GM12878 (cell line): Measurements from ENCODE around the gene SNRPA. TPM values are rescaled to one million over a fixed set of nuclear protein-coding genes. Genes with fewer than 3 reads are reported as not detected.

Experiments
- ATAC-seq: fragments of 200-7000 bp; cut with Tn5 transposase; 3 replicates; pipeline ENCODE4 v1.9.1; 2020; ENCODE audit warnings: mild to moderate bottlenecking, moderate library complexity
- BruUV-seq: library from RNA; stranded (reverse); fragments of 400-500 nt; replicated peaks from 2 replicates; lab custom pipeline; 2021; lab: Mats Ljungman, UMichigan
- CTCF ChIA-PET: fragments of 300-600 bp; sonication (Branson Sonifier 250); formaldehyde crosslinking; extraction: SDS; loops from one replicate; lab custom pipeline; 2021; ENCODE audit warnings: inconsistent platforms; lab: Yijun Ruan, JAX
- POLR2A ChIA-PET: fragments of 350-600 bp; formaldehyde crosslinking; extraction: SDS; loops from one replicate; lab custom pipeline; 2021; ENCODE audit warnings: inconsistent platforms; lab: Charles Lee
- RAD21 ChIA-PET: fragments of 300-600 bp; sonication (Branson Sonifier 250); formaldehyde crosslinking; loops from one replicate; lab custom pipeline; 2023; ENCODE audit warnings: antibody characterized with exemption; ENCODE audit not compliant: unreplicated experiment; lab: Charles Lee
- SMC1A ChIA-PET: fragments of 300-600 bp; sonication (Branson Sonifier 250); formaldehyde crosslinking; loops from one replicate; lab custom pipeline; 2023; ENCODE audit not compliant: unreplicated experiment, uncharacterized antibody; lab: Charles Lee
- DNase-seq: peaks from one replicate; pipeline ENCODE4 v3.0.0-alpha.2; 2011; ENCODE audit warnings: low read depth, low spot score
- FAIRE-seq: peaks from 3 replicates; lab custom pipeline; 2011; peaks lifted over from hg19 to GRCh38; lab: Jason Lieb, UNC
- H2AFZ ChIP-seq: 2 replicates; pipeline ENCODE4 v1.6.0; 2011; ENCODE audit warnings: low read depth, low read length, control low read depth; ENCODE audit not compliant: control insufficient read depth
- H3K27ac ChIP-seq: 2 replicates; pipeline ENCODE4 v1.5.1; 2011; ENCODE audit warnings: control low read depth; ENCODE audit not compliant: control insufficient read depth, insufficient read depth
- H3K27me3 ChIP-seq, 2 experiments: replicated peaks in 1 of 2; 2 replicates each; pipeline versions ENCODE4 v1.6.0 to v1.6.1; 2011; ENCODE audit warnings: low read length in 1 of 2; ENCODE audit not compliant: control insufficient read depth in 2 of 2, insufficient read depth in 2 of 2
- H3K36me3 ChIP-seq, 2 experiments: 2 replicates each; pipeline ENCODE4 v1.5.1; 2011; ENCODE audit warnings: low read length in 1 of 2; ENCODE audit not compliant: control insufficient read depth in 2 of 2, insufficient read depth in 2 of 2
- H3K4me1 ChIP-seq: 2 replicates; pipeline ENCODE4 v1.6.1; 2011; ENCODE audit warnings: mild to moderate bottlenecking, low read length, moderate library complexity, mixed read lengths; ENCODE audit not compliant: control insufficient read depth, insufficient read depth
- H3K4me2 ChIP-seq: 2 replicates; pipeline ENCODE4 v1.6.0; 2011; ENCODE audit warnings: control low read depth; ENCODE audit not compliant: control insufficient read depth, insufficient read depth
- H3K4me3 ChIP-seq: fragments of 200-600 bp; sonication (generic); 2 replicates; pipeline ENCODE4 v1.5.1; 2016
- H3K79me2 ChIP-seq: 2 replicates; pipeline ENCODE4 v1.6.0; 2011; ENCODE audit warnings: low read length; ENCODE audit not compliant: control insufficient read depth, insufficient read depth
- H3K9ac ChIP-seq: 2 replicates; pipeline ENCODE4 v1.8.0; 2011; ENCODE audit warnings: low read length, control low read depth, mixed read lengths; ENCODE audit not compliant: control insufficient read depth, insufficient read depth
- H3K9me3 ChIP-seq: replicated peaks from 3 replicates; pipeline ENCODE4 v1.5.1; 2011; ENCODE audit warnings: mild to moderate bottlenecking, low read length; ENCODE audit not compliant: control insufficient read depth, insufficient read depth
- H4K20me1 ChIP-seq: 2 replicates; pipeline ENCODE4 v1.6.0; 2011; ENCODE audit not compliant: control insufficient read depth, insufficient read depth
- ATF7 ChIP-seq: fragments of 450-650 bp; IDR thresholded peaks from 2 replicates; pipeline ENCODE4 v1.6.1; 2016; ENCODE audit warnings: low read depth, mild to moderate bottlenecking
- BRCA1 ChIP-seq: IDR thresholded peaks from 2 replicates; pipeline ENCODE4 v1.6.1; 2011; ENCODE audit warnings: low read depth, low read length, improper control_type of control experiment
- CEBPB ChIP-seq, 2 experiments: fragments of 150-350 bp in 1 of 2; IDR thresholded peaks; 2 replicates each; pipeline ENCODE4 v1.6.1; 2012 to 2014; ENCODE audit warnings: low read depth in 2 of 2, low read length in 2 of 2, borderline replicate concordance in 1 of 2, inconsistent platforms in 1 of 2
- CTCF ChIP-seq, 3 experiments: IDR thresholded peaks in 2 of 3; conservative IDR thresholded peaks in 1 of 3; 2 replicates each; pipeline ENCODE4 v1.5.1; 2011; ENCODE audit warnings: low read depth in 3 of 3, low read length in 3 of 3, mild to moderate bottlenecking in 3 of 3, control low read depth in 2 of 3, moderate library complexity in 2 of 3, inconsistent platforms in 1 of 3, mixed read lengths in 1 of 3; ENCODE audit not compliant: control insufficient read depth in 2 of 3, insufficient read depth in 1 of 3; ENCODE audit errors: extremely low read depth in 1 of 3
- ESRRA ChIP-seq: IDR thresholded peaks from 2 replicates; pipeline ENCODE4 v1.6.1; 2012; ENCODE audit warnings: mild to moderate bottlenecking, low read length, improper control_type of control experiment
- HDGF ChIP-seq: fragments of 450-650 bp; IDR thresholded peaks from 2 replicates; pipeline ENCODE4 v1.6.1; 2016; ENCODE audit warnings: antibody characterized with exemption
- PRDM15 ChIP-seq: fragments of 450-650 bp; formaldehyde crosslinking; IDR thresholded peaks from 2 replicates; pipeline ENCODE4 v1.4.0; 2020; ENCODE audit warnings: mild to moderate bottlenecking, moderate library complexity
- RBBP5 ChIP-seq: fragments of 200-600 bp; sonication (generic); conservative IDR thresholded peaks from 2 replicates; pipeline ENCODE4 v1.6.1; 2016
- SKIL ChIP-seq: fragments of 450-650 bp; IDR thresholded peaks from 2 replicates; pipeline ENCODE4 v1.6.1; 2017; ENCODE audit warnings: mild to moderate bottlenecking, low read depth, inconsistent platforms; ENCODE audit not compliant: poor library complexity, severe bottlenecking
- SREBF1 ChIP-seq: IDR thresholded peaks from 2 replicates; pipeline ENCODE4 v1.6.1; 2012; ENCODE audit warnings: mild to moderate bottlenecking, low read length
- TARDBP ChIP-seq: IDR thresholded peaks from 2 replicates; pipeline ENCODE4 v1.6.1; 2016; ENCODE audit warnings: borderline replicate concordance
- TCF7 ChIP-seq: IDR thresholded peaks from 2 replicates; pipeline ENCODE4 v1.6.1; 2014; ENCODE audit warnings: antibody characterized with exemption, borderline replicate concordance
- USF1 ChIP-seq: IDR thresholded peaks from 2 replicates; pipeline ENCODE4 v1.6.1; 2011; ENCODE audit warnings: borderline replicate concordance, low read depth, mild to moderate bottlenecking, moderate library complexity, mixed read lengths, low read length; ENCODE audit not compliant: insufficient read depth; ENCODE audit errors: extremely low read length
- WGBS: methylation state at CpG from one replicate; pipeline ENCODE4 v1.1.6; 2016; ENCODE audit warnings: low lambda C conversion rate; ENCODE audit not compliant: insufficient replicate concordance, insufficient coverage; ENCODE audit errors: missing lambda C conversion rate; 5-methylcytosine and 5-hydroxymethylcytosine counted together
- in situ Hi-C: fragments of 300-500 bp; cut with MboI; formaldehyde crosslinking; loops from 9 replicates; pipeline ENCODE4 v1.14.3; 2018; ENCODE audit warnings: mixed read lengths
- intact Hi-C: fragments of 100-400 bp; cut with micrococcal nuclease; formaldehyde crosslinking; loops from one replicate; pipeline ENCODE4 v1.14.2; 2022; ENCODE audit not compliant: unreplicated experiment
- polyA plus RNA-seq, 11 experiments: library from polyadenylated mRNA; depleted of rRNA in 4 of 11; unstranded in 6 of 11; stranded (reverse) in 5 of 11; fragments of >200 nt; fragmentation: Nextera tagmentation in 4 of 11; fragmentation: Illumina TruSeq in 1 of 11; extraction: Ambion mirVana in 4 of 11; extraction: Trizol in 1 of 11; gene quantifications; 1 replicate in 1 of 11; 2 replicates in 10 of 11; pipeline versions ENCODE4 v1.2.1 to v1.2.3, GENCODE V29; 2011 to 2016; ENCODE audit warnings: inconsistent platforms in 2 of 11, missing spikeins in 2 of 11, low read depth in 1 of 11
- total RNA-seq, 4 experiments: library from RNA; depleted of rRNA in 3 of 4; stranded (reverse); fragments of >200 nt in 3 of 4; fragmentation: Illumina TruSeq in 1 of 4; extraction: Trizol in 1 of 4; gene quantifications; 2 replicates each; pipeline versions ENCODE4 v1.2.1 to v1.2.3, GENCODE V29; 2013 to 2021

SNRPA gene
- total and polyA plus RNA-seq, 10 of the 15 experiments (the other 5 are each of a cell fraction or from before 2014, with no cell fraction given): 14.8 to 299 (median 202) TPM

- no peak for DNase-seq
- WGBS: 78% methylated on average over 22 of the region's 22 CpGs
- ChIA-PET CTCF (no interaction called here), POLR2A (no interaction called here), SMC1A (interaction anchor here (0.6 kb wide), 1 partner anchor 81 kb away, joined by 3 read pairs; no protein-coding TSS in a partner anchor), RAD21 (no interaction called here)
- Histone ChIP-seq H3K4me2 (no peak overlapping the region), H3K9ac (no peak overlapping the region), H3K4me3 (no peak overlapping the region), H4K20me1 (no peaks in the 10 kb centered on the region), H2AFZ (no peak overlapping the region), H3K27me3 (no peaks in the 10 kb centered on the region), H3K9me3 (no peaks in the 10 kb centered on the region), H3K36me3 (peaks cover 0 to 1% of the 10 kb centered on the region in 2 experiments; a peak in 3 of 4 replicates), H3K4me1 (no peaks in the 10 kb centered on the region), H3K27ac (no peak overlapping the region), H3K79me2 (no peaks in the 10 kb centered on the region)
- ATAC-seq: no peak
- BruUV-seq: no TSS peak
- no peak for FAIRE-seq
- intact Hi-C loops (no loop called here), in situ Hi-C loops (no loop called here)
- no peak for TF ChIP-seq TARDBP
- no peak for TF ChIP-seq HDGF
- no peak for TF ChIP-seq TCF7
- no peak for TF ChIP-seq SKIL
- TF ChIP-seq ATF7: no peak
- TF ChIP-seq RBBP5: no peak
- no peak for TF ChIP-seq PRDM15 (CRISPR knock-in tag)
- TF ChIP-seq ESRRA: no peak
- TF ChIP-seq CEBPB (IDR thresholded peaks at IDR 0.05; ENCODE audit: borderline replicate concordance in 1 of 2, low read depth in 2 of 2, low read length in 2 of 2): no peak
- no peak for TF ChIP-seq CTCF (IDR thresholded peaks at IDR 0.05 in 2 of 3, conservative IDR thresholded peaks at IDR 0.05 in 1 of 3; ENCODE audit: control insufficient read depth in 2 of 3, extremely low read depth in 1 of 3, insufficient read depth in 1 of 3, low read depth in 3 of 3, low read length in 3 of 3)
- no peak for TF ChIP-seq BRCA1
- TF ChIP-seq USF1: no peak
- no peak for TF ChIP-seq SREBF1
Measured at GRCh38 chr19:40739030-40739839, 11.8 kb upstream of the SNRPA start.
